H9 (cell line): Measurements from ENCODE around the gene CDRT4. TPM values are rescaled to one million over a fixed set of nuclear protein-coding genes. Genes with fewer than 3 reads are reported as not detected.

ENCODE experiments used
- DNase-seq: peaks from one replicate; pipeline ENCODE4 v3.0.0-alpha.2; 2017
- H2AFZ ChIP-seq: one replicate; pipeline ENCODE4 v1.6.1; 2013; ENCODE audit warnings: mild to moderate bottlenecking, low read length, control low read depth, moderate library complexity
- H2AK5ac ChIP-seq: 2 replicates; pipeline ENCODE4 v1.6.1; 2013; ENCODE audit warnings: low read length, control low read depth, mixed read lengths; ENCODE audit not compliant: insufficient read length
- H2BK120ac ChIP-seq: one replicate; pipeline ENCODE4 v1.6.1; 2013; ENCODE audit warnings: low read depth, mild to moderate bottlenecking, low read length, control low read depth, inconsistent platforms; ENCODE audit not compliant: poor library complexity, severe bottlenecking
- H2BK12ac ChIP-seq: 2 replicates; pipeline ENCODE4 v1.6.1; 2013; ENCODE audit warnings: low read length, control low read depth, mixed read lengths, low read depth; ENCODE audit not compliant: insufficient read length
- H2BK15ac ChIP-seq: 2 replicates; pipeline ENCODE4 v1.6.1; 2013; ENCODE audit warnings: low read depth, low read length, control low read depth
- H2BK20ac ChIP-seq: one replicate; pipeline ENCODE4 v1.6.1; 2013; ENCODE audit warnings: low read depth, mild to moderate bottlenecking, low read length, control low read depth, inconsistent platforms; ENCODE audit not compliant: poor library complexity, severe bottlenecking
- H2BK5ac ChIP-seq: 2 replicates; pipeline ENCODE4 v1.6.1; 2013; ENCODE audit warnings: low read length, control low read depth, mixed read lengths; ENCODE audit not compliant: insufficient read length
- H3K14ac ChIP-seq: 2 replicates; pipeline ENCODE4 v1.6.1; 2013; ENCODE audit warnings: low read length, control low read depth; ENCODE audit not compliant: insufficient read depth
- H3K18ac ChIP-seq: 2 replicates; pipeline ENCODE4 v1.6.1; 2013; ENCODE audit warnings: low read depth, mild to moderate bottlenecking, mixed read lengths, low read length, control low read depth; ENCODE audit not compliant: insufficient read length
- H3K23ac ChIP-seq: 2 replicates; pipeline ENCODE4 v1.6.1; 2013; ENCODE audit warnings: low read length, control low read depth, mixed read lengths, low read depth; ENCODE audit not compliant: insufficient read length
- H3K23me2 ChIP-seq: 2 replicates; pipeline ENCODE4 v1.6.1; 2013; ENCODE audit warnings: low read depth, mild to moderate bottlenecking, mixed read lengths, low read length, control low read depth; ENCODE audit not compliant: insufficient read length, poor library complexity, severe bottlenecking
- H3K27ac ChIP-seq: 2 replicates; pipeline ENCODE4 v1.5.1; 2013; ENCODE audit warnings: low read length, control low read depth, mixed read lengths, low read depth; ENCODE audit not compliant: insufficient read length
- H3K27me3 ChIP-seq: 2 replicates; pipeline ENCODE4 v1.6.1; 2013; ENCODE audit warnings: low read length, control low read depth, inconsistent platforms; ENCODE audit not compliant: insufficient read depth
- H3K4ac ChIP-seq: 2 replicates; pipeline ENCODE4 v1.6.1; 2013; ENCODE audit warnings: low read depth, mild to moderate bottlenecking, control low read depth, inconsistent platforms, low read length, moderate library complexity
- H3K4me1 ChIP-seq: 2 replicates; pipeline ENCODE4 v1.6.1; 2013; ENCODE audit warnings: low read length, control low read depth, inconsistent platforms; ENCODE audit not compliant: insufficient read depth
- H3K4me2 ChIP-seq: 2 replicates; pipeline ENCODE4 v1.6.1; 2013; ENCODE audit warnings: low read length, control low read depth, mixed read lengths; ENCODE audit not compliant: insufficient read length, insufficient read depth
- H3K56ac ChIP-seq: 2 replicates; pipeline ENCODE4 v1.6.1; 2013; ENCODE audit warnings: low read depth, mild to moderate bottlenecking, mixed read lengths, low read length, control low read depth; ENCODE audit not compliant: insufficient read length
- H3K79me1 ChIP-seq: 2 replicates; pipeline ENCODE4 v1.6.1; 2013; ENCODE audit warnings: low read depth, mild to moderate bottlenecking, moderate library complexity, low read length, control low read depth, inconsistent platforms; ENCODE audit not compliant: insufficient read depth, poor library complexity, severe bottlenecking
- H3K79me2 ChIP-seq: 2 replicates; pipeline ENCODE4 v1.6.1; 2013; ENCODE audit warnings: low read length, control low read depth, inconsistent platforms; ENCODE audit not compliant: insufficient read depth
- H3K9ac ChIP-seq: 2 replicates; pipeline ENCODE4 v1.6.1; 2013; ENCODE audit warnings: low read length, control low read depth, mixed read lengths; ENCODE audit not compliant: insufficient read length; ENCODE audit errors: extremely low read depth
- H3K9me3 ChIP-seq: one replicate; pipeline ENCODE4 v1.6.1; 2013; ENCODE audit warnings: low read depth, low read length, inconsistent platforms; ENCODE audit not compliant: control insufficient read depth
- H3T11ph ChIP-seq: one replicate; pipeline ENCODE4 v1.6.1; 2013; ENCODE audit warnings: mild to moderate bottlenecking, low read length, control low read depth, inconsistent platforms
- H4K20me1 ChIP-seq: one replicate; pipeline ENCODE4 v1.6.1; 2013; ENCODE audit not compliant: control insufficient read depth, insufficient read length, insufficient read depth
- H4K5ac ChIP-seq: 2 replicates; pipeline ENCODE4 v1.6.1; 2013; ENCODE audit warnings: low read depth, mild to moderate bottlenecking, mixed read lengths, low read length, control low read depth; ENCODE audit not compliant: insufficient read length
- H4K8ac ChIP-seq: replicated peaks from 2 replicates; pipeline ENCODE4 v1.6.1; 2013; ENCODE audit warnings: low read length, control low read depth, mixed read lengths, low read depth; ENCODE audit not compliant: insufficient read length
- H4K91ac ChIP-seq: 2 replicates; pipeline ENCODE4 v1.6.1; 2013; ENCODE audit warnings: low read depth, mild to moderate bottlenecking, moderate library complexity, mixed read lengths, low read length, control low read depth; ENCODE audit not compliant: insufficient read length
- H3K27ac Mint-ChIP-seq, 3 experiments: 2 replicates in 2 of 3; 3 replicates in 1 of 3; pipeline ENCODE4 v1.8.0; 2020 to 2021; ENCODE audit warnings: mixed read lengths in 3 of 3, mild to moderate bottlenecking in 1 of 3, moderate library complexity in 1 of 3
- H3K27me3 Mint-ChIP-seq: 2 replicates; pipeline ENCODE4 v1.8.0; 2021; ENCODE audit warnings: low read depth, mild to moderate bottlenecking, moderate library complexity, mixed read lengths
- H3K36me3 Mint-ChIP-seq, 3 experiments: 2 replicates in 2 of 3; 3 replicates in 1 of 3; pipeline ENCODE4 v1.8.0; 2020 to 2021; ENCODE audit warnings: low read depth in 3 of 3, mixed read lengths in 3 of 3; ENCODE audit not compliant: insufficient read depth in 1 of 3
- H3K4me1 Mint-ChIP-seq, 2 experiments: 2 replicates each; pipeline ENCODE4 v1.8.0; 2020; ENCODE audit warnings: mixed read lengths in 2 of 2
- H3K4me3 Mint-ChIP-seq, 2 experiments: 2 replicates in 1 of 2; 3 replicates in 1 of 2; pipeline ENCODE4 v1.8.0; 2020 to 2021; ENCODE audit warnings: mild to moderate bottlenecking in 2 of 2, mixed read lengths in 2 of 2, moderate library complexity in 1 of 2
- H3K9me3 Mint-ChIP-seq, 2 experiments: 2 replicates in 1 of 2; 3 replicates in 1 of 2; pipeline ENCODE4 v1.8.0; 2020; ENCODE audit warnings: mild to moderate bottlenecking in 2 of 2, mixed read lengths in 2 of 2, moderate library complexity in 1 of 2
- WGBS: extraction: QIAGEN DNeasy Blood & Tissue Kit; methylation state at CpG from one replicate; pipeline ENCODE4 v1.1.7; 2013; ENCODE audit warnings: missing lambda C conversion rate, low lambda C conversion rate, mixed read lengths; ENCODE audit not compliant: insufficient read length; ENCODE audit errors: extremely low coverage; 5-methylcytosine and 5-hydroxymethylcytosine counted together
- total RNA-seq: library from RNA; stranded (reverse); gene quantifications from 2 replicates; pipeline ENCODE4 v1.2.1, GENCODE V29; 2021
- TF ChIP-seq, protein P1 (sequence below): fragments of 200-600 bp; sonication (generic); conservative IDR thresholded peaks from 3 replicates; pipeline ENCODE4 v1.8.0; 2021; ENCODE audit warnings: antibody characterized with exemption, mild to moderate bottlenecking

The CDRT4 gene
- total RNA-seq, 1 experiment from 2014 or later: 3.8 TPM

DNA sequence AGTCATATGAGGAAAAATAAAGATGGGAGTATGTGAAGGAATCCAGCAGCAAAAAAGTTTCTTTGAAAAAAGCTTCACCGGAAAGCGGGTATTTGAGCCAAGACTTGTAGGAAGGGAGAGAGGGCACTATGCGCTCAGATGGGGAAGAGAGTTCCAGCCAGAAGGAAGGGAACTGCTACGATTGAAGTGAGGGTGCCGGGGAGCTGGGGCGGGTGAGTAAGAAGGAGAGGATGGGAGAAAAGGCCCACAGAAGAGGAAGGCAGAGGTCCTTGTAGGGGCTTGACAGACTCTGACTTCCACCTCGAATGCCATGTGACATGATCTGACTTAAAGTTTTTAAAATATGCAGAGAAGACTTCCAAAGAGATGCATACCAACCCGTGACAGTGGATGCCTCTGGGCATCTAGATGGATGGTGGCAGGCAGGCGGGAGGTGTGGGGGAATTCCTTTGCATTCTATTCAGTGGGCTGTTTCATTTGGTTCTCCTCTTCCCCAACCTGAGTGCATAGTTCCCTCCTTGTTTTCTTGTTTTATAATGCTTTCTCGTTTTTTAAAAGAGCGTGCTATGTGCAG lies 44.9 kb downstream of the CDRT4 start:
- no peak overlapping the region for H2BK20ac ChIP-seq
- no peaks in the 10 kb centered on the region for H4K20me1 ChIP-seq
- no peaks in the 10 kb centered on the region; the same call in none of the 2 replicates for H3K27me3 Mint-ChIP-seq
- H3T11ph ChIP-seq: no peak overlapping the region
- no peak overlapping the region for H3K4ac ChIP-seq
- H3K36me3 Mint-ChIP-seq: no peaks in the 10 kb centered on the region
- no peak overlapping the region for H2BK12ac ChIP-seq
- H3K18ac ChIP-seq: no peak overlapping the region
- H3K79me1 ChIP-seq: no peaks in the 10 kb centered on the region
- no peak overlapping the region for H3K9ac ChIP-seq
- H3K56ac ChIP-seq: no peak overlapping the region
- no peaks in the 10 kb centered on the region for H3K79me2 ChIP-seq
- H4K5ac ChIP-seq: no peak overlapping the region
- H3K27ac Mint-ChIP-seq: no peak overlapping the region; a peak in 1 of 7 replicates
- no peak overlapping the region for H3K4me2 ChIP-seq
- H3K4me3 Mint-ChIP-seq: no peak overlapping the region
- H2AK5ac ChIP-seq: no peak overlapping the region
- H3K23ac ChIP-seq: no peak overlapping the region
- no peaks in the 10 kb centered on the region for H3K4me1 ChIP-seq
- H2AFZ ChIP-seq: no peak overlapping the region
- H3K14ac ChIP-seq: no peak overlapping the region
- H3K27me3 ChIP-seq: no peaks in the 10 kb centered on the region
- no peak overlapping the region for H2BK5ac ChIP-seq
- no CpG with 5 or more reads among the region's 11 CpGs for WGBS
- no peaks in the 10 kb centered on the region for H3K23me2 ChIP-seq
- H4K8ac ChIP-seq: no peak overlapping the region
- no peaks in the 10 kb centered on the region for H3K9me3 ChIP-seq
- DNase-seq: no peak
- H2BK120ac ChIP-seq: no peak overlapping the region
- H3K9me3 Mint-ChIP-seq: no peaks in the 10 kb centered on the region; a peak in 2 of 5 replicates
- peaks cover 3 to 10% of the 10 kb centered on the region in 2 experiments; a peak in 3 of 4 replicates for H3K4me1 Mint-ChIP-seq
- no peak overlapping the region for H4K91ac ChIP-seq
- TF ChIP-seq, protein P1, sequence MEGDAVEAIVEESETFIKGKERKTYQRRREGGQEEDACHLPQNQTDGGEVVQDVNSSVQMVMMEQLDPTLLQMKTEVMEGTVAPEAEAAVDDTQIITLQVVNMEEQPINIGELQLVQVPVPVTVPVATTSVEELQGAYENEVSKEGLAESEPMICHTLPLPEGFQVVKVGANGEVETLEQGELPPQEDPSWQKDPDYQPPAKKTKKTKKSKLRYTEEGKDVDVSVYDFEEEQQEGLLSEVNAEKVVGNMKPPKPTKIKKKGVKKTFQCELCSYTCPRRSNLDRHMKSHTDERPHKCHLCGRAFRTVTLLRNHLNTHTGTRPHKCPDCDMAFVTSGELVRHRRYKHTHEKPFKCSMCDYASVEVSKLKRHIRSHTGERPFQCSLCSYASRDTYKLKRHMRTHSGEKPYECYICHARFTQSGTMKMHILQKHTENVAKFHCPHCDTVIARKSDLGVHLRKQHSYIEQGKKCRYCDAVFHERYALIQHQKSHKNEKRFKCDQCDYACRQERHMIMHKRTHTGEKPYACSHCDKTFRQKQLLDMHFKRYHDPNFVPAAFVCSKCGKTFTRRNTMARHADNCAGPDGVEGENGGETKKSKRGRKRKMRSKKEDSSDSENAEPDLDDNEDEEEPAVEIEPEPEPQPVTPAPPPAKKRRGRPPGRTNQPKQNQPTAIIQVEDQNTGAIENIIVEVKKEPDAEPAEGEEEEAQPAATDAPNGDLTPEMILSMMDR: no peak
- no peak overlapping the region for H3K27ac ChIP-seq
- H2BK15ac ChIP-seq: no peak overlapping the region
